OCI-LY3 (cell line): ENCODE data around the gene AANAT.

ENCODE experiments used
- EZH2phosphoT487 ChIP-seq: fragments of 200-600 bp; shearing (Covaris generic); IDR thresholded peaks from 2 replicates; pipeline ENCODE4 v1.6.1; 2018; ENCODE audit warnings: antibody characterized with exemption, mixed run types, low read depth
- TF ChIP-seq, protein P1 (sequence below): fragments of 200-600, 300-600 bp; sonication (generic); IDR thresholded peaks from 2 replicates; pipeline ENCODE4 v1.5.1; 2014; ENCODE audit warnings: antibody characterized with exemption, low read length, low read depth

- TF ChIP-seq, protein P1, sequence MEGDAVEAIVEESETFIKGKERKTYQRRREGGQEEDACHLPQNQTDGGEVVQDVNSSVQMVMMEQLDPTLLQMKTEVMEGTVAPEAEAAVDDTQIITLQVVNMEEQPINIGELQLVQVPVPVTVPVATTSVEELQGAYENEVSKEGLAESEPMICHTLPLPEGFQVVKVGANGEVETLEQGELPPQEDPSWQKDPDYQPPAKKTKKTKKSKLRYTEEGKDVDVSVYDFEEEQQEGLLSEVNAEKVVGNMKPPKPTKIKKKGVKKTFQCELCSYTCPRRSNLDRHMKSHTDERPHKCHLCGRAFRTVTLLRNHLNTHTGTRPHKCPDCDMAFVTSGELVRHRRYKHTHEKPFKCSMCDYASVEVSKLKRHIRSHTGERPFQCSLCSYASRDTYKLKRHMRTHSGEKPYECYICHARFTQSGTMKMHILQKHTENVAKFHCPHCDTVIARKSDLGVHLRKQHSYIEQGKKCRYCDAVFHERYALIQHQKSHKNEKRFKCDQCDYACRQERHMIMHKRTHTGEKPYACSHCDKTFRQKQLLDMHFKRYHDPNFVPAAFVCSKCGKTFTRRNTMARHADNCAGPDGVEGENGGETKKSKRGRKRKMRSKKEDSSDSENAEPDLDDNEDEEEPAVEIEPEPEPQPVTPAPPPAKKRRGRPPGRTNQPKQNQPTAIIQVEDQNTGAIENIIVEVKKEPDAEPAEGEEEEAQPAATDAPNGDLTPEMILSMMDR, result no peak
- TF ChIP-seq EZH2phosphoT487, result no peak
These were observed 48.0 kb downstream of the AANAT start for GRCh38 chr17:76515274-76515949.
